ENCODE data around the gene BCL7B.

GRCh38 chr7:73593207-73594045 is 35.9 kb upstream of the BCL7B start:
- no peak for TF ChIP-seq SUZ12 (IDR thresholded peaks at IDR 0.05; ENCODE audit: extremely low read depth, insufficient read depth, insufficient read length)
- no peak for TF ChIP-seq YY1 (IDR thresholded peaks at IDR 0.05; ENCODE audit: insufficient read depth, insufficient read length)
- no peak for TF ChIP-seq ZNF274 (IDR thresholded peaks at IDR 0.05; ENCODE audit: low read depth, low read length)
